DLD1 (cell line): ENCODE data around the gene PTPN18.
"Not testable (repeated sequence)": the region's sequence is repeated elsewhere in the genome, so short reads cannot be mapped to it uniquely, and the experiment has no call there.

Experiments used
- in situ Hi-C: cut with HindIII; loops from 2 replicates; pipeline ENCODE4 v1.10.0; 2017; ENCODE audit warnings: low sequenced_read_pairs

PTPN18 gene

DNA sequence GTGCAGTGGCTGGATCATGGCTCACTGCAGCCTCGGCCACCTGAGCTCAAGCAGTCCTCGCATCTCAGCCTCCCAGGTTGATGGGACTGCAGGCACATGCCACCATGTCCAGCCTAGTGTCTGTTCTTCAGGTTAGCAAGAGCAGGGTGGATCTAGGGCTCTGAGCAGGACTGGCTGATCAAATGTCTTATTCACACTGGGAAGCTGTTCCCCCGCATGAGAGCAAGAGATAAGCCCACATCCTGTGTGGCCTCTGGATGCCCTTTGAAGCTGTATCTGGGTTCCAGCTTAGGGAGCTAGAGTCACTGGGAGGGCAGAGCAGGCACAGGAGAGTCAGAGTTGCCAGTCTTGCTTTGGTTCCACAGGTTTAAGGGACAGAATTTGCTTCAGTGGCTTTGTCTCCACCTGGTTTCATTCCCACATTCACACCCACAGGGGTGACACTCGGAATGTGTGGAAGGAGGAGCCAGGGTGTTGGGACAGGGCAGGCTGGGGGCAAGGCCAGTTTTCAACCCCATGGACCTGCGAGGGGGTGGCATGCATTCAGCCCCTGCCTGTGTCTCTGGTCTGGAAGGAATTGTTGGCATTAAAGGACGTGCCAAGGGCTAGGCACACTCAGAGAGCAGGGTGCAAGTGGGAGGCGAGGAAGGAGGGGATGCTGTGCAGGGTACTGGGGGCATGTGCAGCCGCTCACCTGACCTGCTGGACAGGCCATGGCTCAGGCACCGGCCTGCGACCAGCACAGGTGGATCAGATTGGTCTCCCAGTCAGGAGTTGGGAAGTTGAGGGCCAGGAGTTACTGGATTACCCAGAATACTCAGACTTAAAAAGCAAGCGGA is 24.5 kb downstream of the PTPN18 start:
- in situ Hi-C loops, result no loop called here

- in situ Hi-C loops, result no loop called here
Measured at GRCh38 chr2:130381145-130381544, 25.3 kb downstream of the PTPN18 start.

DNA sequence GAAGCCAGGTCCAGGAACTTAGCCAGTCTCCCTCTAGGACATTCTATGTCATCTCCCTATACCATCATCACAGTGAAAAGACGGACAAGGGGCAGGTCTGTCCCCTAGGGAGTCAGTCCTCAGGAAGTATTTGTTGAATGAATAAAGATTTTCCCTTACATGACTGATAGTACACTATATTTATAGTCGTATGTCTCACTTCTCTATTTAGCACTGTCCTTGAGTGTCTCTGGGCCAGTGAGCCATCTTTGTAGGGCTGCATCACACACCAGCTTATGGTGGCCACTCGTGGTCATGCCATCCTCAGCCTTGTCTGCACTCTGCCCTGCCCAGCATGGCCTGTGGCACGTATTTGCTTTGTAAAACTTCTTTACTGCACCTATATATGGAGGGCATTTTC is 25.8 kb downstream of the PTPN18 start:
- in situ Hi-C loops, result no loop called here

DNA sequence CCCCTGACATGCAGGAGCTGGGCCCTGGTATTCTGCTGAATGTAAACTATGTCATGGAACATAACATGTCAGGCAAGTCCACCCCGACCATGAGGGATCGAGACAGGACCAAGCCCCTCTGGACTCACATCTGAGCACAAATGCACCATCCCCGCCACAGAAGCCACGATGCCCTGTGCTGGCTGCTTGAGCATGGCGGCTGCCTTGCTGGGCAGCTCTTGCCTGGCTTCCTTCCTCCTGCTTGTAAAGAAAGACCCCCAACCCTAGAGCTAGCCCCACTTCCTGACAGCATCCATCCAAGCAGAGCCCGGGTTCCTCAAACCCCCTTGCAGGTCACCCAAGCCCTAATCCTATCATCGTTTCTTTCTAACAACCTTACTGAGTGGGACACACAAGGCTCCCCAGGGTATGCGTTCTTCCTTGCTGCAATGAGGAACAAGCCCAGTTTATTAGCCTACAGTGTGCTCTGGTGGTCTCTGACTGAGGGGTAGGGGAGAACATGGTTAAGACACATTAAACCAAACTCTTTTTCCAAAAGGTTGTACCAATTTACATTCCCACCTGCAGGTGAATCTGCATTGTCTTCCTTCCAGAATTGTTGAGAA is 26.6 kb downstream of the PTPN18 start:
- in situ Hi-C loops, result no loop called here

GRCh38 chr2:130385709-130386108 is 29.9 kb downstream of the PTPN18 start:
- in situ Hi-C loops, result no loop called here

DNA sequence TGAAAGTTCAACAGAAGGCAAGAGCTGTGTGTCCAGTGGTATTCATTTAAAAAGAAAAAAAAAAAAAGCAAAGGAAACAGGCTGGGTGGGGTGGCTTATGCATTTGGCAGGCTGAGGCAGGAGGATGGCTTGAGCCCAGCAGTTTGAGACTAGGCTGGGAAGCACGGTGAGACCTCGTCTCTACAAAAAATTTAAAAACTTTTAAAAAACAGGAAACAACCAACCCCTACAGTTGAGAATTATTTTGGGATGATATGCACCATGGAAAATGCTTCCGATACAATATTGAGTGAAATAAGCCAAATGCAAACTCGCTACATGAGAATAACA is 31.2 kb downstream of the PTPN18 start:
- in situ Hi-C loops, result no loop called here

DNA sequence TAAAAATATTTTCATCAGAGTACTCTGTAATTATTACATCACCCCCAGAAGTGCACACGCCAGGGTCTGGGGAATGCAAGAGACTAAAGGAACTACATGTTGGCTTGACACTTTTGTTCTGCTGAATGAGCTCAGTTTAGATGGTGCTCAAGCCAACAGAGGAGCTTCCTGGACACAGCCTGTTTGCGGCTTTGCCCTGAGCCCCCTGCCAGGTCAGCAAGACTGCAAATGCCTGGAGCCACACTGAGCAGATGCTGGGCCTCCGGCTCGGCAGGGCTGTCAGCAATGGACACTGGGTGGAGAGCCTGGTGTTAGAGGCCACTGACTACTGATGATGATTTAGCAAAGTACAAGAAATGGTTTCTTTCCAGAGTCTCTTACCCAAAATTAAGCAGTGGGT is 31.9 kb downstream of the PTPN18 start:
- in situ Hi-C loops, result no loop called here

DNA sequence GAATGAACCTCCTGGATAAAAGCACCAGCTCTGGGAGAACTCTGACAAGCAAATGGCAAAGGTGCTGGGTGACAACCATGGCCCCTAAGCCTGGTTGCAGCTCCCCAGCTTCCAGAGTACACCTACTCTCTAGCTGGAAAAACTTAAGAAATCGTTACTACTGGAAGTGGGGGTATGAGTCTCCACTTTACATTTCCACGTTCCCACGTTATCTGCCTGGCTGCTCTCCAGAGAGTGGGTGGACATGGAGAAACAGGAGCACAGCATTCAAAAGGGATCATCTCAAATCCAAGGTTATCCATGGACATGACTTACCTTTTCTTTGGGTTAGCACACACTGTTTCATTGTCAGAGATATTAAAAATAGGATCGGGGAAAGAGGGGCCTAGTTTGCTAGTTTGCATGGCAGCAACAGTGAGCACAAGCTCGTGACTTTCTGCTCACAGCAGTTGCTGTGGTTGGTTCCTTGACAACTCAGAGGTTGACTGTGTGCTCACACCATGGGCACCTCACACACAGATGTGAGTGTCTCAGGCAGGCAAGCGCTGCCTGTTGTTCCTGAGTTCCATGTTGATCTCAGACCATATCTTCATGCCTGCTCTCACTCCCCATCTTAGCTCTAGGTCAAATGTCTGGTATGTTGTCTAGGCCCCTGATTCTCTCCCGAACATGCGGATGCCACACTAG is 32.5 kb downstream of the PTPN18 start:
- in situ Hi-C loops, result no loop called here

GRCh38 chr2:130389358-130389757 is 33.5 kb downstream of the PTPN18 start:
- in situ Hi-C loops, result no loop called here

GRCh38 chr2:130389783-130390182 is 33.9 kb downstream of the PTPN18 start:
- in situ Hi-C loops, result no loop called here

GRCh38 chr2:130390460-130391057 is 34.7 kb downstream of the PTPN18 start:
- in situ Hi-C loops, result no loop called here

DNA sequence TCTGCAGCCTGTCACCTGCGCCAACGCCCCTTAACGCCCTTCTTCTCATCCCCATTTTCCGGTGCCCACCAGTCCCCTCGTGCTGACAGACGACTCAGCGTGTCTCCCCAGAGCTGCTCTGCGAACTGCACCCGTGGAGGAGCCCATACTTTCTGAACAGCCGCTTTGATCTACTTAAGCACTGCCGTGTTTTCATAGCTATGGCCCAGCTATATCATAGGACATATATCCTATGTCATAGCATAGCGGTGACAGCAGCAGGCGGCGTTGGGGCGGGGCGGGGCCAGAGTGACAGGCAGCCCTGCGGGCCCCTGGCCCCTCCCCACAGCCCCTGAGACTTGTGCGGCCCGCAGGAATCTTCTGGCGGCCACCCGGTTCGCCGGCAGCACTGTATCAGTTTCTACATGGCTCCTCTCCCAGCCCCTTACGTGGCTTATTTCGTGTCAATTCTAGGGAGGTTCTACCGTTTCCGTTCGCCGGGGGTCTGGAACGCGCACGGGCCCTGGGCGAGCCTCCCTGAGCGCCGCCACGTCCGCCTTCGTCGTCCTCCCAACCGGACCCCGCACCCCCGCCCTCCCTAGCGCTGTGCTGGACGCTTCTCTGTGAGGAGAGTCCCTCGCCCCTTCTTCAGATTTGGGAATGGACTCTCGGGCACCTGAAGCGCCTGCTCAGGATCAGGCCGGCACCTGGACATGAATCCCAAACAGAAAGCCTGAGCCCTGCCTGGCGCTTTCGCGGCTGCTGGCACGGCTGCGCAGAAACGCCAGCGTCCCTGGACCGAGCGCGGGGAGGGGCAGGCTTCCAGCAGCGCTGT is 35.4 kb downstream of the PTPN18 start:
- in situ Hi-C loops, result no loop called here

- in situ Hi-C loops, result no loop called here
Measured at GRCh38 chr2:130391872-130392670, 36.2 kb downstream of the PTPN18 start.

DNA sequence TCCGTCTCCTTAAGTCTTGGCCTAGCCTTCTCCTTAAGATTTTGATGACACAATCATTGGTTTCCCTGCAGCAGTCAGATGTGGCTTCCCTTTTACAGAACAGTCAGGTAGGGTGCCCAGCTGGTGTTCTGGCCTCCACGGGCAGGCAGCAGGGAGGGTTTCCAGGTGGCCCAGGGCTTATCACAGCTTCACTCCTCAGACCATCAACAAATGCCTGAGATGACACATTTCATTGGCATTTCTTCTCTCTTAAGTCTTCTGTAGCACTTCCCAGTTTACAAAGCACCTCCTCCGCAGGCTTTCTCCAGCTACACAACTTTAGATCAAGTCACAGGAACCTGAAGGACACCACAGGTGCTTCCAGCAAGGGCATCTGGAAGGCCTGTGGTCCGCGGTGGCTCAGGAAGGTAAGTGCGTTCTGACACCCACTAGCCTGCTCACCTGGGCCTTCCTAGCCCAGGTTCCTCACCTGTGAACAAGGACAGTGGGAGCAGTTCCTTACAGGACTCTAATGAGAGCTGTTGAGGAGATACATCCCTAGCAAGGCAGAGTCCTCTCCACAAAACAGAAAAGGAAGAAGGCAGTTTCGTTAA is 37.6 kb downstream of the PTPN18 start:
- in situ Hi-C loops, result no loop called here

DNA sequence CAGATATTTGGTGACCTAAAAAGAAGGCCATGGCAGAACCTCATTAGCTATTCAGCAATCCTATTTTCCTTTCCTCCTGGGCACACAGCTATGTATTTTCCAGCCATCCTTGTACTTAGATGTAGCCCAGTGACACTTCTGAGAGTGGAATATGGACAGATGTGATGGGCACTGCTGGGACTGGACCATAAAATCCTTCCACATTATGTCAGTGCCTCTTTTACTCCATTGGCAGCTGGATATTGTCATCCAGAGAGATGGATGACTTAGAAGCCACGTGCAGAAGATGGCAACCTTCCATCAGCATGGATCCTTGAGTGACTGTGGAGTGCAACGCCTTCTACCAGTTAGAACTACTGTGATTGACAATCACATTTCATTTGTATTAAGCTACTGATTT is 50.4 kb downstream of the PTPN18 start:
- in situ Hi-C loops, result not testable (repeated sequence)

GRCh38 chr2:130416693-130417092 is 60.8 kb downstream of the PTPN18 start:
- in situ Hi-C loops, result not testable (repeated sequence)

- in situ Hi-C loops, result not testable (repeated sequence)
Measured at GRCh38 chr2:130418845-130419244, 63.0 kb downstream of the PTPN18 start.
